Motor neuron (in vitro differentiated cells): Measurements from ENCODE around the gene FGR. TPM values are rescaled to one million over a fixed set of nuclear protein-coding genes. Genes with fewer than 3 reads are reported as not detected.

Experiments
- ATAC-seq, 8 experiments: fragments of 200-7000 bp; cut with Tn5 transposase; replicated peaks in 6 of 8; 2 replicates each; pipeline ENCODE4 v1.8.0; 2021; ENCODE audit warnings: mild to moderate bottlenecking in 8 of 8, moderate library complexity in 8 of 8
- H3K27ac ChIP-seq, 2 donors: fragments of 250-450 bp; sonication (Bioruptor Pico); 2 replicates each; pipeline ENCODE4 v1.9.0; 2021; ENCODE audit warnings: antibody characterized with exemption in 2 of 2, mild to moderate bottlenecking in 2 of 2, moderate library complexity in 1 of 2
- H3K4me1 ChIP-seq, 2 donors: fragments of 250-450 bp; sonication (Bioruptor Pico); replicated peaks in 1 of 2; 2 replicates each; pipeline ENCODE4 v1.6.1; 2021; ENCODE audit warnings: antibody characterized with exemption in 2 of 2, mild to moderate bottlenecking in 2 of 2, moderate library complexity in 1 of 2
- H3K4me3 ChIP-seq, 5 donors: fragments of 250-450 bp; sonication (Bioruptor Pico); 2 replicates each; pipeline ENCODE4 v1.9.0; 2021; ENCODE audit warnings: antibody characterized with exemption in 5 of 5, mild to moderate bottlenecking in 5 of 5, moderate library complexity in 4 of 5
- WGBS, 10 experiments: fragments of 450-650 bp; shearing (Covaris generic); methylation state at CpG; one replicate each; pipeline ENCODE4 v1.0.0; 2022; 5-methylcytosine and 5-hydroxymethylcytosine counted together
- in situ Hi-C, 9 experiments: fragments of 400-800 bp; cut with MboI; loops; one replicate each; pipeline ENCODE4 v1.15.0; 2021; ENCODE audit warnings: low sequenced_read_pairs in 9 of 9, low pct_unique_long_range_greater_than_20kb in 2 of 9; ENCODE audit not compliant: unreplicated experiment in 9 of 9
- total RNA-seq, 8 experiments: library from RNA; unstranded; fragments of 300-600 nt; gene quantifications; 2 replicates each; pipeline versions ENCODE4 v1.2.3 to v1.2.4, GENCODE V29; 2022

Gene FGR
- total RNA-seq, 8 experiments from 2014 or later: 0.08 to 0.71 (median 0.18) TPM; not detected in 3

DNA sequence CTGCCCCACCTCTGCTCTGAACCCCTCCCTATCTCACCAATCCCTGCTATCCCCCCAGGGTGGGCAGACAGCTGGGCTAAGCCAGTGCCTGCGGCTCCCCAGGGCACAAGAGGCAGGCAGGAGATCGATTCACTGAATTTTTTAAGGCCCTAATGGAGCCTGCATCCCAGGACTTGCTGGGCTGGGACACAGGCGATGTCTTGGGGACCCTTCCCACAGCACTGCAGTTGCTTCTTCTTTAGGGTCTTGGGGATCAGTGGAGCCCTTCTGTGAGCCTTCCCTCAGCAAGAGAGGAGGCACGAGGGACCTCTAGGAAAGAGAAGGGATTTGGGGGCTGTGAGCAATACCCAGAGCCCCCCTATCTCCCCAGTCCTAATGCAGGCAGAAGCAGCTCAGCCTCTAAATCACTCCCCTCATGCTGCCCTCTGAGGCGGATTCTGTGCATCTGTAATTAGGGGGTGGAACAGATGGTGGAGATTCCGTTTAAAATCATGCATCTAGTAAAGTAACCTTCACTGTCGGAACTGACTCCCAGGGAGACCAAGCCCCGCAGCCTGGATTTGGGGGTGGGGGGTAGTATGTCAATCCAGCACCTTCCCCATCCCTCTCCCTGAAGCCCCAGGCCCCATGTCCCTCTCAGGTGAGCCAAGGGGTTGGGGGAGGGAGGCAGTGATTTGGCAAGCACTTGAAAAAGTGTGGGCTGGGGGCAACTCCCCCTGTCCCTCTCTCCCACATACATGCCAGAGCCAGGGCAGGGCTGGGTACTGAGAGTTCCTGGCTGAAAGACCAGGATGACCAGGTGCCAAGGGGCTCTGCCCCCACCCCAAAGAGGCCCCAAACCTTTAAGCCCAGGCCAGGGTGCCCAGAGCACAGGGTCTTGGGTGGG lies 41.1 kb downstream of the FGR start:
- H3K27ac ChIP-seq: peak overlapping the region; percentile 71 to 78
- WGBS, 10 experiments: 0% methylated on average over 5 of the region's 8 CpGs; no CpG with 5 or more reads in 9 of the 10 experiments
- H3K4me1 ChIP-seq: peaks cover 99 to 100% of the 10 kb centered on the region in 2 donors
- no peak overlapping the region for H3K4me3 ChIP-seq
- in situ Hi-C loops: no loop called here
- peak in 7 of 8 experiments; percentile 8 to 66 (median 24) for ATAC-seq

DNA sequence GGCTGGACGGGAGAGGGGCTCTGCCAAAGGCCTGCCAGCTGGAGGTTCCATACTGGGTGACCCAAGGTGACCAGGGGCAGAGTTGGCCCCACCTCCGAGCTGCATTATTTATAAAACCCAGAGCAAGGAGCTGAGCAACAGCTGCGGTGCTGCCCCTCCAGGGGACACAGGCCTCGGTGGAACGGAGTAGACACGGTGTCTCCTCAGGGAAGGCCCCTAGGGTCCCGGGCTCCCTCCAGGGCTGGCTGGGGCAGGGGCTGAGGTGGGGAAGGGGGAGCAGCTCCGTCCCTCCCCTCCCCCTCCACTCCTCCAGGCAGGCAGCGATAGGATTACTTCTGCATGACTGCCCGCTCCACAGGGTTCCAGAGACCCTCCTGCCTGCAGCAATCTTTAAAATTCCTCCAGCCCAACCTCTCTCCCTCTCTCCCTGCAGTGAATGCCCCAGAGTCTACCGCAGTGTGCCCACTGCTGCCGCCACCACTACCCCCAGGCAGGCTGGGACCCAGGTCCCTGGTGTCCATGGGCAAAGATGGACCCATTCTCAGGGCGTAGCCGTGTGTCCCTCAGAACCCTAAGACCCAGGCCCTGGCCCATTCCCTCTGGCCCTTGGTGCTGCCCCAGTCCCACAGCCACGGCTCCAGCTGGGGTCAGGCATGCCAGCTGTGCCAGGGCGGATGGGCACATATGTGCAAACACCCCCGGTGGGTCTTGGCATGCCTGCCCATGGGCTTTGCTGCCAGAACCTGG lies 41.9 kb downstream of the FGR start:
- 13 to 100% (median 39%) methylated on average over 1 to 9 of the region's 17 CpGs; no CpG with 5 or more reads in 4 of the 10 experiments for WGBS, 10 experiments
- peak in 5 of 8 experiments; percentile 1 to 48 (median 28) for ATAC-seq
- Histone ChIP-seq H3K4me1 (peaks cover 98 to 100% of the 10 kb centered on the region in 2 donors), H3K4me3 (peak overlapping the region in 1 of 5 donors; percentile 1), H3K27ac (peak overlapping the region; percentile 71 to 78)
- in situ Hi-C loops: no loop called here

DNA sequence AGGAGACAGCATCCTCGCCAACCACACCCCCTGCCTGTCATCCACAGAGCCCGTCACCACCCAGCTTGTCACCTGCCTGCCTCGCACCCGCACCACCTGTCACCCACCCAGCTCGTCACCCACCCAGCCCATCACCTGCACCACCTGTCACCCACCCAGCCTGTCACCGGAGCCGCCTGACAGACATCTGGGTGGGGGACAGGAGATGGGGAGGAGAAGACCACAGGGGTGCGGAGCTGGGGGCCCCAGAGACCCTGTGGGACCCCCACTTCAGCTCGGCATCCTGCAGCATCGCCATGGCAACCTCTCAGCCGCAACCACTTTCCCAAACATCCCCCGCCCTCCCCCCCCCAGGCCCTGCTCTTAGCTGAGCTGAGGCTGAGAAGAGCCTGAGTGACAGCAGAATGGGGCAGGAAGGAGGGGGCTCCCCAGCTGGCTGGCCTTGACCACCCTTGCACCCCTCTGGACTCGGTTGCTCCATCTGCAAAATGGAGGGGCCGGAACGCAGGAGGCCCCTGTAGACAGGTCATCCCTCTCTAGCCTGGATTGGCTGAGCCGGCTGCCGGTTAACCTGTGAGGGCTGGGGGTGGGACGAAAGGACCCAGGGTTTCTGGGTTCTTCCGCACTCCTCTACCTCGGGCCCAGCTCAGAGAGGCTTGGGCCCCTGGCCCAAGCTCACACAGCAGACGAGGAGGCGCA lies 42.6 kb downstream of the FGR start:
- in situ Hi-C loops: no loop called here
- Histone ChIP-seq H3K4me3 (peak overlapping the region in 1 of 5 donors; percentile 1), H3K4me1 (peaks cover 90 to 94% of the 10 kb centered on the region in 2 donors), H3K27ac (peak overlapping the region; percentile 71 to 78)
- ATAC-seq: peak in 5 of 8 experiments; percentile 1 to 40 (median 13)
- 40 to 48% methylated on average over 7 to 10 of the region's 22 CpGs; no CpG with 5 or more reads in 8 of the 10 experiments for WGBS, 10 experiments

DNA sequence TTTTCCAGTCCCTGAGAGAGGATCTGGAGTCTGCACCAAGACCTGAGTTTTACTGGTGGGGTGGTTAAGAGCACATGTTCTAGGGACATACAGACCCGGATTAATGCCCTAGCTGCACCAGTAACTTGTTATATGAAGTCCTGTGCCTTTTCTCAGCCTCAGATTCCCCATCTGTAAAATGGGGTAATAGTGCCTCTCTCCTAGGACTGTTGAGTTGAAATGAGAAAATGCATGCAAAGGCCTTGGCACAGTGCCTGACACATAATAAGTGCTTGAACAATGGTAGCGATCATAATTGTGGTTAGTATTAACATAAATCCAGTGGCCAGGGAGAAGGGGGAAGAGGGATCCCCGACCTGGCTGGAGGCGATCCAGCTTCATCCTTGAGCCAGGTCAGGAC lies 43.4 kb downstream of the FGR start:
- in situ Hi-C loops: no loop called here
- peaks cover 83 to 86% of the 10 kb centered on the region in 2 donors for H3K4me1 ChIP-seq
- H3K27ac ChIP-seq: no peak overlapping the region
- WGBS, 10 experiments: 0 to 100% (median 79%) methylated on average over 1 to 4 of the region's 4 CpGs; no CpG with 5 or more reads in 1 of the 10 experiments
- H3K4me3 ChIP-seq: no peak overlapping the region
- ATAC-seq: no peak

DNA sequence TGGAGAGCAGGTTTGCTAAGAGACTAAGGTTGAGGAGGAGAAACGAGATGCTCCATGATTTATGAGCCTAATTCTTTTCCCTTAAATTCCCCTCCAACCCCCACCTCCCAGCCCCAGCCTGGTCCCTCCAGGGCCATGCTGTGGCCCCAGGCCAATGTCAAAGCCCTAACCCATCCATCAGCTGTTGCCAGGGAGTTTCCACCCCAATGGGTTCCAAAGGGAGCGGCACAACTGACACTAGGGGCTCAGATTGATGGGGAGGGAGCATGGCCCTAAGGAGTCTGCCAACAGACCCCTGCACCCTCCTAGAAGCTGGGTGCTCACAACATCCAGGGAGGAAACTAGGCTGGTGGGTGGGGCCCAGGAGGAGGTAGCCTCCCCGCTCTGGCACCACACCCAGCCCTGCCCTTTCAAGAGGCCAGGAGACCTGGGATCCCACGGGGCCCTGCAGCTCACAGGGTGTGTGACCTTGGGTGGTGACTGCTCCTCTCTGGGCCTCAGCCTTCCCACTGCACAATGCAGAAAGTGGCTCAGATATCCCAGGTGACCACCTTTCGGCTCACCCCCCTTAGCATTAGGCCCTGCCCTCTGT lies 44.0 kb downstream of the FGR start:
- ATAC-seq: peak in 1 of 8 experiments; percentile 4
- in situ Hi-C loops: no loop called here
- Histone ChIP-seq H3K4me1 (peaks cover 77 to 80% of the 10 kb centered on the region in 2 donors), H3K27ac (peak overlapping the region in 1 of 2 donors; percentile 20), H3K4me3 (no peak overlapping the region)
- WGBS, 10 experiments: 0 to 100% (median 40%) methylated on average over 1 to 5 of the region's 5 CpGs; no CpG with 5 or more reads in 4 of the 10 experiments

DNA sequence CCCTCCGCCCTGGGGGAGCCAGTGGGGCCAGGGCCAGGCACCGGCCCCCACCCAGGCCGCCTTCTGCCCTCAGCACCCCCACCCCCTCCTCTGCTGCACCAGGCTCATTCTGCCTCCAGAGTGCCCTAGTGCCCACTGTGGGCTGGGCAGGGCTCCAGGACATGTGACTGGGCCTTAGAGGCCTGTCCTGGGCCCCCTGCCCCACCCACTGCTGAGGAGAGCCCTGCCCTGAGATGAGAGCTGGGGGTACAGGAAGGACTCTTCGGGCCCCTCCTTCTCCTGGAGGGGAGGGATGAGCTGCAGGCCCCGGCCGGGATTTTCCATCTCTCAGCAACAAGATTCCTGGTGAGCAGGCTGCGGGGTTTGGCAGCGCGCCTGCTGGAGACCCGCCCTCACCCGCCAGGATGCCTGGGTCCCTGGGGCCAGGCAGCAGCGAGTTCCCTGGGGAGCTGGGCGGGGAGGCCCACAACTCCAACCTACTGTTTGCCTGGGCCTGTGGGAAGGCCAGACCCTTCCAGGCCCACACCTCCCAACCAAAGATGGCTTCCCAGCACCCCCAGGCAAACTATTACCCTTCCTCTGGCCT lies 45.1 kb downstream of the FGR start:
- peak overlapping the region; percentile 20 to 40 for H3K27ac ChIP-seq
- in situ Hi-C loops: no loop called here

DNA sequence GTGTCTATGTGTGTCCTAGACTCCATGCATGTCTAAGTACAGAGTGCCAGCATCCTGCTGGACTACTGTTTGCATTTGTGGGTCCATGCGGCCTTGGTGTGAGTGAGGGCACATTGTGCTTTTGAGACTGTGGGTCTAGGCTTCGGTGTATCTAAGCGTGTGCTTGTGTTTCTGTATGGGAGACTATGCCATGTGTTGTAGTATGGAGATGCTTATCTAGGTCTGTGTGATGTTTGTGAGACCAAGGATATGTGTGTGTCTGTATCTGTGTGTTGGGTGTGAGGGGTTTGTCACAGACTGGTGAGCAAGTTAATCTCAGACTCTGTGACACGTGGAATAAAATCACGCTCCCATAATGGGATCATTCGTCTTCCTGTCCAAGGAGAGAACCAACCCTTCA lies 45.5 kb downstream of the FGR start:
- 40 to 100% (median 74%) methylated on average over 1 to 6 of the region's 6 CpGs; no CpG with 5 or more reads in 4 of the 10 experiments for WGBS, 10 experiments
- no peak overlapping the region for H3K4me3 ChIP-seq
- ATAC-seq: peak in 3 of 8 experiments; percentile 1 to 3 (median 2)
- in situ Hi-C loops: no loop called here
- peak overlapping the region; percentile 20 to 40 for H3K27ac ChIP-seq
- H3K4me1 ChIP-seq: peaks cover 61 to 65% of the 10 kb centered on the region in 2 donors

More for the DNA sequence above, 45.1 kb downstream of the FGR start:
- ATAC-seq: peak; percentile 14 to 82 (median 61)
- WGBS, 10 experiments: 53% methylated on average over 11 of the region's 13 CpGs; no CpG with 5 or more reads in 9 of the 10 experiments
- Histone ChIP-seq H3K4me1 (peaks cover 66 to 69% of the 10 kb centered on the region in 2 donors), H3K4me3 (no peak overlapping the region)

DNA sequence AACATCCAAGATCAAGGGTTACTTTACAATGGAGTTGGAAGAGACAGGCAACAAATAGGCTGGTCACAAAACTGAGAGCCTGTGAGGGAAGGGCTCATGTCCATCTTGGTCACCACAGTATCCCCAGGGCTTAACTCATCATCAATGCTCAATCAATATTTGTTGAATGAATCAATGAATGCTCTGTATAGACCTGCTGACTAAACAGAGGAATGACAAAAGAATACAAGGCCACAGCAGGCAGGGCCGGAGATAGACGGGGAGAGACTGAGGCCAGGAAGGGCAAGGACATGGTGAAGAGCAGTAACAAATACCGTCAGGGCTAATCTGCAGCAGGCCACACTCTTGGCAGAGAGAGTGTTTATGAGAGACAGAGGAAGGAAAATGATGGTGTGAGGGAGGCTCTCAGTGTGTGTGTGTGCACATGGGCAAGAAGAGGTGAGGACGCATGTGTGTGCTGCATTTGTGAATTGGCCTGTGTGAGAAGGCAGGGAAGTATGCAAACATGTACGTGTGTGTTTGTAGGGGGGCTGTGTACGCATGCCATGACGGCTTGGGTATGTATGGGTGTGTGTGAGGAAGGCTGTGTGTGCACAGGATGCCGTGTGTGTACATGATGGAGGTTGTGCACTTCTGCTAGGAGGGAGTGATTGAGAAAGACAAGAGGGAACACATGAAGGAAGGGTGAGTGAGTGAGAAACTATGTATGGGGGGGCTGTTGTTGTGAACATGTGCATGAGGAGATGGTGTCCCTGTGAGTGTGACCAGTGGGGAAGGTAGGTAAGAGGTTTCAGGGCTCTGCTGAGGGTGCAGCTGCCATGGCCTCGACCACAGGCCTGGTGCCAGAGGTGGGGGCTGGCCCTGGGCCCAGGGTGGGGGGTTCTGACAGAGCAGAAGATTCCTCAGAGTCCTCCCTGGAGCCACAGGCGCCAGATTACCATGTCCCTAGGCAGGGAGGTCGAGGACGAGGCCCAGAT lies 46.4 kb downstream of the FGR start:
- in situ Hi-C loops: no loop called here

DNA sequence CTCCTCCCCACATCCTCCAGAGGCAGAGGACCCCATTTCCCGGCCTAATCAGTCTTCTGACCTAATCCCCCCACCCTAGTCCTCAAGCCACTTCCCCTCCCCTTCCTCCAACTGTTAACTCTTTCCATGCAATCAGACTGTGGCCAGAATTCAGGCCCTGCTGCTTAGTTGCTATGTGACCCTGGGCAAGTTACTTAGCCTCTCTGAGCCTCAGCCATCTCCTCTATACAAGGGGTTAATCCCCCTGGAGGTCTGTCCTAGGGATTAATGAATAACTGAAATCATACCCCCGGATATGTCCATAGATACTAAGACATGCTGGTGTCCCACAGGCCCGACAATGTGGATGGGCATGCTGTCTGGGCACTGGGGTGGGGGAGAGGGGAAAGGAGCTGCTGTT lies 49.3 kb downstream of the FGR start:
- 43 to 100% (median 66%) methylated on average over 1 to 2 of the region's 3 CpGs; no CpG with 5 or more reads in 6 of the 10 experiments for WGBS, 10 experiments
- no peak for ATAC-seq

More for the DNA sequence above, 46.4 kb downstream of the FGR start:
- H3K4me3 ChIP-seq: no peak overlapping the region
- 31 to 87% (median 78%) methylated on average over 2 to 9 of the region's 12 CpGs; no CpG with 5 or more reads in 1 of the 10 experiments for WGBS, 10 experiments
- ATAC-seq: no peak
- H3K4me1 ChIP-seq: peaks cover 52 to 56% of the 10 kb centered on the region in 2 donors
- peak overlapping the region; percentile 20 to 40 for H3K27ac ChIP-seq

DNA sequence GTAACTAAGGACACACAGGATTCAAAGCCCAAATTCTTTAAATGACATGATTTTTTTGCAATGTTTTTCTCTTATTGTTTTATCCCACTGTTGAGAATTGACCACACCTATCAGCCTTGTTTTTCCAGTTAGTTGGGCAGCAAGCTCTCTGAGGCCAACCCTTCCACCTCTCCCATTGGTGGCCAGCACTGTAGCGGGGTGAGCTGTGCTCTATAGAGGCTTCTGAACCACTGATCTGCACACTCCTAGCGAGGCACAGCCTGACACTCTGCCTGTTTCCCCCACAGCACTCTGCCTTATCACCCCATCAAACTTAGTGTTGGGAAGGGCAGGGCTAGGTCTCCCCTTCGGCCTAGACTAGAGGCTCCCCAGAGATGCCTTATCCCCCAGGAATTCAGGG lies 50.5 kb downstream of the FGR start:
- H3K4me1 ChIP-seq: peaks cover 12 to 15% of the 10 kb centered on the region in 2 donors
- H3K4me3 ChIP-seq: no peak overlapping the region
- H3K27ac ChIP-seq: no peak overlapping the region
- no peak for ATAC-seq
- in situ Hi-C loops: no loop called here
- 86 to 100% (median 100%) methylated on average over 1 to 2 of the region's 3 CpGs; no CpG with 5 or more reads in 5 of the 10 experiments for WGBS, 10 experiments

More for the DNA sequence above, 49.3 kb downstream of the FGR start:
- Histone ChIP-seq H3K4me1 (peaks cover 25 to 27% of the 10 kb centered on the region in 2 donors), H3K4me3 (no peak overlapping the region), H3K27ac (no peak overlapping the region)
- in situ Hi-C loops: no loop called here

DNA sequence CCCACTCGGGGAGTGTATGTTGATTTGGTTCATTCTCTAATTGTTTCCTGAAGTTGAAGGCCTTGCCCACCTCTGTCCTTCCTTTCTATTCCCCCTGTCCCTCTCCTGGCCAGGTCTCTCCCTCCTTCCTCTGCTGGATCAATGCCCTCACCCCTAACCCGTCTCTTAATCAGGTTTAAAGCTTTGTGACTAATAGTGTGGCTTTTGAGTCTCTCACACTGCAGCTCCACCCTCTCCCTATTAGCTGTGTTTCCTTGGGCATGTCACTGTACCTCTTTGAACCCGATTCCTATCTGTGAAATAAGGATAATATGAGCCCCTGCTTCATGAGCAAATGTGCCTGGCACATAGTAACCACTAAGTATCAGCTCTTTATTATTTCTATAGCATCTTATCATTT lies 51.5 kb downstream of the FGR start:
- in situ Hi-C loops: no loop called here
- Histone ChIP-seq H3K27ac (no peak overlapping the region), H3K4me1 (peaks cover 3 to 5% of the 10 kb centered on the region in 2 donors), H3K4me3 (no peak overlapping the region)
- 60 to 100% (median 78%) methylated on average over 1 to 3 of the region's 3 CpGs; no CpG with 5 or more reads in 2 of the 10 experiments for WGBS, 10 experiments
- peak in 2 of 8 experiments; percentile 16 to 27 for ATAC-seq
